Neutrophil (primary cell): Measurements from ENCODE around the gene PDE1C.

Experiments used
- H3K27ac ChIP-seq: fragments of 200-600 bp; sonication (generic); 2 replicates; pipeline ENCODE4 v1.5.1; 2016; ENCODE audit warnings: mild to moderate bottlenecking, moderate library complexity
- H3K27me3 ChIP-seq: fragments of 200-600 bp; sonication (generic); 2 replicates; pipeline ENCODE4 v1.6.0; 2016; ENCODE audit warnings: mild to moderate bottlenecking
- H3K36me3 ChIP-seq: fragments of 200-600 bp; sonication (generic); 2 replicates; pipeline ENCODE4 v1.5.1; 2017
- H3K4me1 ChIP-seq, 2 experiments: fragments of 200-600 bp in 1 of 2; sonication (generic) in 1 of 2; 1 replicate in 1 of 2; 2 replicates in 1 of 2; pipeline versions ENCODE4 v1.5.1 to v1.6.1; 2013 to 2016; ENCODE audit warnings: low read depth in 1 of 2, low read length in 1 of 2, mild to moderate bottlenecking in 1 of 2, moderate library complexity in 1 of 2; ENCODE audit not compliant: control insufficient read depth in 1 of 2, insufficient read depth in 1 of 2
- H3K4me3 ChIP-seq, 2 experiments: fragments of 200-600 bp in 1 of 2; sonication (generic) in 1 of 2; 1 replicate in 1 of 2; 2 replicates in 1 of 2; pipeline ENCODE4 v1.5.1; 2013 to 2016; ENCODE audit warnings: low read depth in 1 of 2, low read length in 1 of 2, mild to moderate bottlenecking in 1 of 2, moderate library complexity in 1 of 2
- H3K9me3 ChIP-seq: fragments of 200-600 bp; sonication (generic); 2 replicates; pipeline ENCODE4 v1.5.1; 2016
- CTCF ChIP-seq: fragments of 200-600 bp; sonication (generic); IDR thresholded peaks from 2 replicates; pipeline ENCODE4 v1.5.1; 2016; ENCODE audit warnings: antibody characterized with exemption

The PDE1C gene

DNA sequence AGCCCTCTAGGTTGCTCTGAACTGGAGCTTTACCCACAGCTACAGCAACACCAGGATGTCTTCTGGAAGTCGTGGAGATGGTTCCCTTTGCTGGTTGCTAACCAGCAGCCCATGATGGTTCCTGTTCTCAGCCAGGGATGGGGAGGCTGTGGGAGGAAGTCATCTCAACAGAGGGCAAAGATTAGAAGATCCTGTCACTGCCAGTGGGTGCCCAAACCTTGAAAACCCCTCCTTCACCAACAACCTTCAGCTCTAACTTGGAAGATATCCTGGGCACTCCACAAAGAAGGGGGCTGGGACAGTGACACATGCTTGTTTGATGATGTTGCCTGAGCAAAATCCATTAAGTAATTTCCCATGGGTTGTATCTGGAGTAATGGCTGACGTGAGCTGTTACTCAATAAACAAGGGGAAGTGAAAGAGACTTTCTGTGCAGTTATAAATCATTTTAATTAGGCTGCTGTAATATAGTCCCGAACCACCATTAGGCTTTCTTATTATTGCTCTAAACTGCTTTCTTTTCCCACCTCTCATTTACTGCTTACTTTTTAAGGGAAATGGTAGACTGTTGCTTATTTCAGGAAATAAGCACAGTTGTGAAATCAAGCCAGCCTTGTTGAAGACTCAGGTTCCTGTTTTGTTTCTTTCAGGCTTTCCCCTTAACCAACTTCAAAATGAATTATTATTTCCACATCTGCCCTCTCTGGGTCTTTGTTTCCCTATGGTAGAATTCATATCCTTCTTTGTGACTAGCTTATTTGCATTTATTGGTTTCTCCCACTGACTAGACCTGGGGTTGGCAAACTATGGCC lies 258.4 kb downstream of the PDE1C start:
- Histone ChIP-seq H3K4me3 (peak overlapping the region; percentile 42 to 50), H3K27me3 (no peaks in the 10 kb centered on the region), H3K4me1 (peaks cover 26 to 31% of the 10 kb centered on the region in 2 experiments), H3K27ac (peak overlapping the region; percentile 91), H3K36me3 (no peaks in the 10 kb centered on the region), H3K9me3 (no peaks in the 10 kb centered on the region)
- TF ChIP-seq CTCF: no peak

- Histone ChIP-seq H3K27me3 (no peaks in the 10 kb centered on the region), H3K4me1 (peaks cover 4 to 6% of the 10 kb centered on the region in 2 experiments), H3K4me3 (no peak overlapping the region), H3K9me3 (no peaks in the 10 kb centered on the region), H3K27ac (peak overlapping the region; percentile 19), H3K36me3 (no peaks in the 10 kb centered on the region)
- TF ChIP-seq CTCF: no peak
Measured at GRCh38 chr7:31805209-31805818, 264.9 kb downstream of the PDE1C start.

DNA sequence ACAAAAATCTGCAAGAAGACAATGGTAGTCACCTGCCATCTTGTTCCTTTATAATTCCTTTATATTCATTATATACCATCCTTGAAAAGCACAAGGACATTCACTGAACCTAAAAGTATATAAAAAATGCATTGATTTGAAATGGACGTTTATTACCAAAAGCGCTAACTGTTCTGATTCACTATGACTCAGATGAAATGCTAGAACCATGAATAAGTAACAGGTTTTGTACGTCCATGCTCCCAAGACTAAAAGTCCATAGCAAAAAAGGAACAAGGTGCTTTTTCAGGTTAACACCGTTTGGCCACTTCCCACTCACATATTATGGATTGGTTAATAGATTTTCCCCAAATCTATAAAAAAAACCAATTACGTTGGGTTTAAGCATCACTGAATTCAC lies 273.8 kb downstream of the PDE1C start:
- no peaks in the 10 kb centered on the region for H3K4me1 ChIP-seq

DNA sequence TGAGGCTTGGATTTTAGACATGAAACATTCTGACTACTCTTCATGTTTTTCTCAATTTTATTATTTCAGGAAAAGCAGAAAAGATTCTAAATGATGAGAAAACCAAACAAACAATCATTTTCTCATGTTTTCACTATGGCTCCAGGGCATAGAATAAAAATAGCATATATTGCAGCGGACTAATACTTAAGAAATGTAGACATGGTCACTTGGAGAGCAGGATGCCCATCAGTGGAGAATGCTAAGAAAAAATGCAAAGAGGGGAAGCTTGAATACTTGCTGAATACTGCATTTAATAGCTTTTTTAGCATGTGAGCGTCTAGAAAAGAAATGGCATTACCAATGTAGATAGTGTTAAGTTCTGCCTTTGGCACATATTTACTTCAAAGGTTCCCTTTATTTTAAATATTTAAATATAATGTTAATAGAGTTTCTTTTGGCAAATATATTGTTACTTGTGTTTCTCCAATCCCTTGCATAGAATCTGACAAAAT lies 275.3 kb downstream of the PDE1C start:
- no peak overlapping the region for H3K4me3 ChIP-seq
- H3K9me3 ChIP-seq: no peaks in the 10 kb centered on the region
- no peaks in the 10 kb centered on the region for H3K4me1 ChIP-seq
- no peaks in the 10 kb centered on the region for H3K36me3 ChIP-seq
- no peaks in the 10 kb centered on the region for H3K27me3 ChIP-seq
- no peak overlapping the region for H3K27ac ChIP-seq
- no peak for TF ChIP-seq CTCF

More for the DNA sequence above, 273.8 kb downstream of the PDE1C start:
- Histone ChIP-seq H3K36me3 (no peaks in the 10 kb centered on the region), H3K27me3 (no peaks in the 10 kb centered on the region), H3K4me3 (no peak overlapping the region), H3K27ac (no peak overlapping the region), H3K9me3 (no peaks in the 10 kb centered on the region)
- TF ChIP-seq CTCF: no peak

DNA sequence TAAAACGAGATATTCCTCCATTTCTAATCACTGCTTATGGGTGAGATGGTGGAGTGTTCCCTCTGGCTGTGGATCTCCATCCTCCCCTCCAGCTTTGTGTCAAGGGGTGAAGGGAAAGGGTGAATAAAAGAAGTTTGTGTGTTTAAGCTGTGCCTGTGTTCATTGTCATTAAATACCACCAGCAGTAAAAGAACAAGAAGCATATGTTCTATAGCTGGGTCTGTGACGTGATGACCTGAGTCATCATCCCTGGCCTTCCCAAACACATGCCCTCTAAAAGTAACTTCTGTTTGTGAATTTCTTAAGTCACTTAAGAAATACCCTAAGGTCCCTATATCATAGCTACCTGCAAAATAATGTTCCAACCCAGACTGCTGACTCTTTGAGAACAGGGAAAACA lies 278.3 kb downstream of the PDE1C start:
- Histone ChIP-seq H3K27ac (no peak overlapping the region), H3K4me1 (no peaks in the 10 kb centered on the region), H3K36me3 (no peaks in the 10 kb centered on the region), H3K27me3 (no peaks in the 10 kb centered on the region), H3K9me3 (no peaks in the 10 kb centered on the region), H3K4me3 (no peak overlapping the region)
- TF ChIP-seq CTCF: no peak
